NOMO-1 treated with DMSO at 0.1 percent for 48 hours (cell line): ENCODE data around the gene CACNA1E.
A peak's percentile ranks its signal among the peaks of the same experiment; 100 is the strongest.

ENCODE experiments used
- DNase-seq: peaks from one replicate; lab custom pipeline; 2025; ENCODE audit not compliant: unreplicated experiment; lab: John Stamatoyannopoulos, UW

Gene CACNA1E

GRCh38 chr1:181482521-181483284 lies 614 bp upstream of the CACNA1E start:
- no peak for DNase-seq

GRCh38 chr1:181484821-181485220 lies 1.5 kb downstream of the CACNA1E start:
- DNase-seq, result no peak

GRCh38 chr1:181485287-181486097 lies 2.2 kb downstream of the CACNA1E start:
- DNase-seq, result no peak

- no peak for DNase-seq
These were observed 2.7 kb downstream of the CACNA1E start for GRCh38 chr1:181486098-181486420.

- peak; percentile 45 for DNase-seq
These were observed 5.5 kb downstream of the CACNA1E start for GRCh38 chr1:181488866-181489265.

- no peak for DNase-seq
These were observed 7.0 kb downstream of the CACNA1E start for GRCh38 chr1:181490276-181490675.

- DNase-seq, result no peak
These were observed 7.7 kb downstream of the CACNA1E start for GRCh38 chr1:181490740-181491712.

- no peak for DNase-seq
These were observed 9.8 kb downstream of the CACNA1E start for GRCh38 chr1:181493166-181493565.

GRCh38 chr1:181493885-181494284 lies 10.6 kb downstream of the CACNA1E start:
- DNase-seq, result no peak

- no peak for DNase-seq
These were observed 13.4 kb downstream of the CACNA1E start for GRCh38 chr1:181496759-181497158.

GRCh38 chr1:181497870-181498269 lies 14.6 kb downstream of the CACNA1E start:
- no peak for DNase-seq

- DNase-seq, result no peak
These were observed 16.5 kb downstream of the CACNA1E start for GRCh38 chr1:181499825-181500224.

GRCh38 chr1:181500636-181501035 lies 17.3 kb downstream of the CACNA1E start:
- no peak for DNase-seq

- DNase-seq, result no peak
These were observed 18.3 kb downstream of the CACNA1E start for GRCh38 chr1:181501612-181502011.

- peak; percentile 61 for DNase-seq
These were observed 20.0 kb downstream of the CACNA1E start for GRCh38 chr1:181503171-181503810.

GRCh38 chr1:181504399-181504842 lies 21.1 kb downstream of the CACNA1E start:
- DNase-seq, result peak; percentile 71

GRCh38 chr1:181506563-181507353 lies 23.4 kb downstream of the CACNA1E start:
- DNase-seq, result peak; percentile 63

GRCh38 chr1:181508486-181509165 lies 25.3 kb downstream of the CACNA1E start:
- no peak for DNase-seq

- no peak for DNase-seq
These were observed 30.5 kb downstream of the CACNA1E start for GRCh38 chr1:181513786-181514297.
